Liver (tissue), 9 donors: ENCODE data around the gene BCAS1. TPM values are rescaled to one million over a fixed set of nuclear protein-coding genes. Genes with fewer than 3 reads are reported as not detected.

ENCODE experiments used
- DNase-seq: peaks from one replicate; pipeline ENCODE4 v3.0.0-alpha.2; 2017; ENCODE audit warnings: low spot score
- H3K27ac ChIP-seq, 2 donors: one replicate each; pipeline ENCODE4 v1.7.0; 2013; ENCODE audit warnings: inconsistent platforms in 2 of 2, low read length in 2 of 2, control low read depth in 1 of 2, low read depth in 1 of 2, mild to moderate bottlenecking in 1 of 2
- H3K27me3 ChIP-seq, 4 donors: one replicate each; pipeline versions ENCODE4 v1.6.1 to v1.7.0; 2013; ENCODE audit warnings: low read length in 3 of 4, inconsistent platforms in 1 of 4, mild to moderate bottlenecking in 1 of 4, moderate library complexity in 1 of 4; ENCODE audit not compliant: control insufficient read depth in 4 of 4, insufficient read depth in 4 of 4
- H3K36me3 ChIP-seq, 4 donors: one replicate each; pipeline versions ENCODE4 v1.6.1 to v1.7.0; 2013; ENCODE audit warnings: low read length in 3 of 4, mild to moderate bottlenecking in 3 of 4, low read depth in 1 of 4, moderate library complexity in 1 of 4; ENCODE audit not compliant: control insufficient read depth in 4 of 4, insufficient read depth in 3 of 4
- H3K4me1 ChIP-seq, 4 donors: one replicate each; pipeline versions ENCODE4 v1.6.1 to v1.7.0; 2013; ENCODE audit warnings: low read length in 3 of 4, mild to moderate bottlenecking in 3 of 4, moderate library complexity in 1 of 4; ENCODE audit not compliant: control insufficient read depth in 4 of 4, insufficient read depth in 4 of 4
- H3K4me3 ChIP-seq, 3 donors: one replicate each; pipeline versions ENCODE4 v1.6.1 to v1.7.0; 2013; ENCODE audit warnings: low read length in 3 of 3, control low read depth in 1 of 3, low read depth in 1 of 3, mild to moderate bottlenecking in 1 of 3
- H3K9ac ChIP-seq, 2 donors: one replicate each; pipeline ENCODE4 v1.7.0; 2013; ENCODE audit warnings: low read length in 2 of 2, mild to moderate bottlenecking in 2 of 2, moderate library complexity in 2 of 2, control low read depth in 1 of 2, low read depth in 1 of 2
- H3K9me3 ChIP-seq, 4 donors: one replicate each; pipeline versions ENCODE4 v1.6.1 to v1.7.0; 2013; ENCODE audit warnings: low read length in 3 of 4; ENCODE audit not compliant: control insufficient read depth in 4 of 4
- ATF3 ChIP-seq: IDR thresholded peaks from 2 replicates; pipeline ENCODE4 v1.6.1; 2016; ENCODE audit warnings: antibody characterized with exemption
- CTCF ChIP-seq: fragments of 150-350 bp; IDR thresholded peaks from 2 replicates; pipeline ENCODE4 v1.5.1; 2017; ENCODE audit warnings: improper control_type of control experiment, low read depth, low read length; ENCODE audit not compliant: missing input control
- EGR1 ChIP-seq, 2 donors: IDR thresholded peaks; 2 replicates each; pipeline ENCODE4 v1.6.1; 2016 to 2018; ENCODE audit warnings: antibody characterized with exemption in 2 of 2, low read depth in 2 of 2
- FOXA1 ChIP-seq: IDR thresholded peaks from 2 replicates; pipeline ENCODE4 v1.6.1; 2016; ENCODE audit warnings: antibody characterized with exemption
- FOXA2 ChIP-seq: IDR thresholded peaks from 2 replicates; pipeline ENCODE4 v1.6.1; 2016; ENCODE audit warnings: antibody characterized with exemption
- GABPA ChIP-seq, 2 donors: IDR thresholded peaks in 1 of 2; conservative IDR thresholded peaks in 1 of 2; 2 replicates each; pipeline ENCODE4 v1.6.1; 2016; ENCODE audit warnings: antibody characterized with exemption in 2 of 2, mild to moderate bottlenecking in 1 of 2, moderate library complexity in 1 of 2
- HNF4G ChIP-seq: IDR thresholded peaks from 2 replicates; pipeline ENCODE4 v1.6.1; 2016; ENCODE audit warnings: antibody characterized with exemption
- JUND ChIP-seq, 2 donors: IDR thresholded peaks; 2 replicates each; pipeline ENCODE4 v1.6.1; 2016; ENCODE audit warnings: antibody characterized with exemption in 2 of 2
- MAX ChIP-seq: IDR thresholded peaks from 2 replicates; pipeline ENCODE4 v1.6.1; 2016; ENCODE audit warnings: antibody characterized with exemption
- NR2F2 ChIP-seq: IDR thresholded peaks from 2 replicates; pipeline ENCODE4 v1.6.1; 2016; ENCODE audit warnings: antibody characterized with exemption
- RAD21 ChIP-seq, 2 donors: IDR thresholded peaks; 2 replicates each; pipeline ENCODE4 v1.6.1; 2016; ENCODE audit warnings: antibody characterized with exemption in 2 of 2, mild to moderate bottlenecking in 2 of 2
- REST ChIP-seq: IDR thresholded peaks from 2 replicates; pipeline ENCODE4 v1.6.1; 2016; ENCODE audit warnings: antibody characterized with exemption, mild to moderate bottlenecking
- RXRA ChIP-seq, 2 donors: IDR thresholded peaks; 2 replicates each; pipeline ENCODE4 v1.6.1; 2017 to 2018; ENCODE audit warnings: antibody characterized with exemption in 2 of 2, mild to moderate bottlenecking in 1 of 2
- SP1 ChIP-seq: IDR thresholded peaks from 2 replicates; pipeline ENCODE4 v1.6.1; 2018; ENCODE audit warnings: antibody characterized with exemption, mild to moderate bottlenecking
- TAF1 ChIP-seq: conservative IDR thresholded peaks from 2 replicates; pipeline ENCODE4 v1.6.1; 2016; ENCODE audit warnings: antibody characterized with exemption, mild to moderate bottlenecking
- YY1 ChIP-seq: IDR thresholded peaks from 2 replicates; pipeline ENCODE4 v1.6.1; 2016; ENCODE audit warnings: antibody characterized with exemption, mild to moderate bottlenecking
- ZBTB33 ChIP-seq: IDR thresholded peaks from 2 replicates; pipeline ENCODE4 v1.6.1; 2016; ENCODE audit warnings: antibody characterized with exemption
- WGBS: extraction: QIAGEN DNeasy Blood & Tissue Kit; methylation state at CpG from one replicate; pipeline ENCODE4 v1.1.7; 2013; 5-methylcytosine and 5-hydroxymethylcytosine counted together
- polyA plus RNA-seq, 2 donors: library from polyadenylated mRNA; stranded (reverse) in 1 of 2; unstranded in 1 of 2; fragments of 200-250 nt in 1 of 2; fragments of >200 nt in 1 of 2; fragmentation: Nextera tagmentation in 1 of 2; extraction: Ambion mirVana in 1 of 2; gene quantifications; one replicate each; pipeline versions ENCODE4 v1.2.1 to v1.2.3, GENCODE V29; 2013 to 2015
- total RNA-seq, 2 donors: library from RNA; depleted of rRNA; stranded (reverse); fragments of >200 nt; gene quantifications; one replicate each; pipeline ENCODE4 v1.2.3, GENCODE V29; 2014
- donor health status: healthy.
- donor health status: healthy.
- donor health status: healthy.
- donor health status: healthy.
- donor health status: healthy.

BCAS1 gene
- total and polyA plus RNA-seq, 4 donors, result under 0.01 to 0.93 (median 0.04) TPM

- Histone ChIP-seq H3K4me3 (no peak overlapping the region), H3K9ac (no peak overlapping the region), H3K36me3 (no peaks in the 10 kb centered on the region), H3K4me1 (no peaks in the 10 kb centered on the region), H3K9me3 (no peaks in the 10 kb centered on the region), H3K27ac (no peak overlapping the region), H3K27me3 (no peaks in the 10 kb centered on the region)
- 78% methylated on average over 7 of the region's 7 CpGs for WGBS
- peak; percentile 61 for DNase-seq
- no peak for TF ChIP-seq EGR1 (IDR thresholded peaks at IDR 0.05; ENCODE audit: low read depth in 2 of 2)
- no peak for TF ChIP-seq ZBTB33
- no peak for TF ChIP-seq JUND (IDR thresholded peaks at IDR 0.05)
- TF ChIP-seq MAX, result no peak
- TF ChIP-seq FOXA2, result no peak
- TF ChIP-seq GABPA (IDR thresholded peaks at IDR 0.05 in 1 of 2, conservative IDR thresholded peaks at IDR 0.05 in 1 of 2), result no peak
- no peak for TF ChIP-seq NR2F2
- no peak for TF ChIP-seq SP1
- TF ChIP-seq RXRA (IDR thresholded peaks at IDR 0.05), result no peak
- no peak for TF ChIP-seq ATF3
- no peak for TF ChIP-seq HNF4G
- no peak for TF ChIP-seq CTCF
- TF ChIP-seq FOXA1, result no peak
- TF ChIP-seq RAD21 (IDR thresholded peaks at IDR 0.05), result no peak
- TF ChIP-seq YY1, result no peak
- no peak for TF ChIP-seq REST
- no peak for TF ChIP-seq TAF1
Measured at GRCh38 chr20:54065601-54066038, 4.8 kb downstream of the BCAS1 start.

GRCh38 chr20:54064939-54065338, 5.5 kb downstream of the BCAS1 start:
- Histone ChIP-seq H3K4me3 (no peak overlapping the region), H3K9ac (no peak overlapping the region), H3K36me3 (no peaks in the 10 kb centered on the region), H3K27me3 (no peaks in the 10 kb centered on the region), H3K27ac (no peak overlapping the region), H3K4me1 (no peaks in the 10 kb centered on the region), H3K9me3 (no peaks in the 10 kb centered on the region)
- TF ChIP-seq SP1 (no peak), JUND (IDR thresholded peaks at IDR 0.05) (no peak), EGR1 (IDR thresholded peaks at IDR 0.05; ENCODE audit: low read depth in 2 of 2) (no peak), RXRA (IDR thresholded peaks at IDR 0.05) (no peak), FOXA2 (no peak), YY1 (no peak), MAX (no peak), NR2F2 (no peak), FOXA1 (no peak), RAD21 (IDR thresholded peaks at IDR 0.05) (no peak), REST (no peak), HNF4G (no peak), TAF1 (no peak), ATF3 (no peak)
- no peak for DNase-seq
- 86% methylated on average over 7 of the region's 7 CpGs for WGBS
